Breast epithelium (tissue), 4 donors: Measurements from ENCODE around the gene ZNF423. TPM values are rescaled to one million over a fixed set of nuclear protein-coding genes. Genes with fewer than 3 reads are reported as not detected.

Source experiments
- DNase-seq, 2 donors: peaks; one replicate each; pipeline ENCODE4 v3.0.0-alpha.2; 2019; ENCODE audit warnings: low spot score in 2 of 2
- H3K27ac ChIP-seq, 2 donors: fragments of 200-600 bp; sonication (generic) in 1 of 2; one replicate each; pipeline ENCODE4 v1.5.1; 2016 to 2019; ENCODE audit warnings: mild to moderate bottlenecking in 1 of 2
- H3K27me3 ChIP-seq, 2 donors: fragments of 200-600 bp; sonication (generic) in 1 of 2; one replicate each; pipeline versions ENCODE4 v1.5.1 to v1.6.0; 2017 to 2019; ENCODE audit warnings: control low read depth in 1 of 2, mild to moderate bottlenecking in 1 of 2
- H3K36me3 ChIP-seq: fragments of 200-600 bp; one replicate; pipeline ENCODE4 v1.5.1; 2019
- H3K4me1 ChIP-seq, 2 donors: fragments of 200-600 bp; sonication (generic); one replicate each; pipeline ENCODE4 v1.5.1; 2016 to 2019; ENCODE audit warnings: control low read depth in 1 of 2
- H3K4me3 ChIP-seq, 3 donors: fragments of 200-600 bp; sonication (generic); 1 replicate in 2 of 3; 2 replicates in 1 of 3; pipeline ENCODE4 v1.5.1; 2016 to 2019; ENCODE audit warnings: mild to moderate bottlenecking in 3 of 3, moderate library complexity in 2 of 3
- H3K9me3 ChIP-seq, 2 donors: fragments of 200-600 bp; sonication (generic) in 1 of 2; one replicate each; pipeline ENCODE4 v1.5.1; 2016 to 2019; ENCODE audit warnings: control low read depth in 1 of 2
- POLR2A ChIP-seq: fragments of 450-650 bp; IDR thresholded peaks from one replicate; pipeline ENCODE4 v1.6.1; 2016; ENCODE audit warnings: antibody characterized with exemption, mild to moderate bottlenecking, moderate library complexity
- POLR2AphosphoS5 ChIP-seq, 3 donors: sonication (generic); formaldehyde crosslinking; IDR thresholded peaks; one replicate each; pipeline ENCODE4 v1.6.1; 2017; ENCODE audit warnings: antibody characterized with exemption in 3 of 3
- intact Hi-C: fragments of 100-400 bp; cut with DNase I; formaldehyde crosslinking; loops from one replicate; pipeline ENCODE4 v1.15.1; 2023; ENCODE audit warnings: low total_unique reads
- total RNA-seq, 3 donors: library from RNA; depleted of rRNA; stranded (reverse); fragments of >200 nt; gene quantifications; one replicate each; pipeline ENCODE4 v1.1.0, GENCODE V29; 2016
- TF ChIP-seq, protein P1 (sequence below), 3 donors: fragments of 450-650 bp; IDR thresholded peaks; one replicate each; pipeline ENCODE4 v1.5.1; 2016 to 2017; ENCODE audit warnings: antibody characterized with exemption in 3 of 3, mild to moderate bottlenecking in 3 of 3, moderate library complexity in 3 of 3

ZNF423 gene
- total RNA-seq, 3 donors from 2014 or later = 4.7 to 8.0 (median 5.9) TPM

DNA sequence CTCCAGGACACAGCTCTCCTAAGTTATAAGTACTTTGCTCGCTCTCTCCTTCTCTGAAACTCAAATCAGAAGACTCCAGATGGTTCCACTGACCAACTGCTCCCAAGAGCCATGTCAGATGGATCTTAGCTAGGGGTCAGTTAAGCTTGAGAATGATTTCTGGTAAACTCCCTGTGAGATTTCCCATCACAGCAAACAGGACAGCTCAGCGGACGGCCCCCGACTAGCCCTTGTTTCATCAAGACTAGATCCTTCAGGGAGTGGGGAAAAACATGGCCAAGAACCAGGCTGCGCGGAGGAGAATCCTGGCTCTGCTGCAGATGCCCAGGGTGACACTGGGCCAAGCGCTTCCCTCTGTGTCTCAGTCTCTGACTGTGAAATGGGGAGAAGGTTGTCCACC is 322.5 kb downstream of the ZNF423 start:
- Histone ChIP-seq H3K27me3 (no peaks in the 10 kb centered on the region), H3K4me1 (no peaks in the 10 kb centered on the region), H3K27ac (no peak overlapping the region), H3K36me3 (no peaks in the 10 kb centered on the region), H3K9me3 (no peaks in the 10 kb centered on the region), H3K4me3 (no peak overlapping the region)
- intact Hi-C loops = loop anchor here (5.0 kb wide), 1 partner anchor 851 kb away; no protein-coding TSS in a partner anchor
- no peak for TF ChIP-seq POLR2A
- TF ChIP-seq POLR2AphosphoS5 (IDR thresholded peaks at IDR 0.05) = no peak
- TF ChIP-seq, protein P1, sequence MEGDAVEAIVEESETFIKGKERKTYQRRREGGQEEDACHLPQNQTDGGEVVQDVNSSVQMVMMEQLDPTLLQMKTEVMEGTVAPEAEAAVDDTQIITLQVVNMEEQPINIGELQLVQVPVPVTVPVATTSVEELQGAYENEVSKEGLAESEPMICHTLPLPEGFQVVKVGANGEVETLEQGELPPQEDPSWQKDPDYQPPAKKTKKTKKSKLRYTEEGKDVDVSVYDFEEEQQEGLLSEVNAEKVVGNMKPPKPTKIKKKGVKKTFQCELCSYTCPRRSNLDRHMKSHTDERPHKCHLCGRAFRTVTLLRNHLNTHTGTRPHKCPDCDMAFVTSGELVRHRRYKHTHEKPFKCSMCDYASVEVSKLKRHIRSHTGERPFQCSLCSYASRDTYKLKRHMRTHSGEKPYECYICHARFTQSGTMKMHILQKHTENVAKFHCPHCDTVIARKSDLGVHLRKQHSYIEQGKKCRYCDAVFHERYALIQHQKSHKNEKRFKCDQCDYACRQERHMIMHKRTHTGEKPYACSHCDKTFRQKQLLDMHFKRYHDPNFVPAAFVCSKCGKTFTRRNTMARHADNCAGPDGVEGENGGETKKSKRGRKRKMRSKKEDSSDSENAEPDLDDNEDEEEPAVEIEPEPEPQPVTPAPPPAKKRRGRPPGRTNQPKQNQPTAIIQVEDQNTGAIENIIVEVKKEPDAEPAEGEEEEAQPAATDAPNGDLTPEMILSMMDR (IDR thresholded peaks at IDR 0.05) = no peak
- DNase-seq = no peak

DNA sequence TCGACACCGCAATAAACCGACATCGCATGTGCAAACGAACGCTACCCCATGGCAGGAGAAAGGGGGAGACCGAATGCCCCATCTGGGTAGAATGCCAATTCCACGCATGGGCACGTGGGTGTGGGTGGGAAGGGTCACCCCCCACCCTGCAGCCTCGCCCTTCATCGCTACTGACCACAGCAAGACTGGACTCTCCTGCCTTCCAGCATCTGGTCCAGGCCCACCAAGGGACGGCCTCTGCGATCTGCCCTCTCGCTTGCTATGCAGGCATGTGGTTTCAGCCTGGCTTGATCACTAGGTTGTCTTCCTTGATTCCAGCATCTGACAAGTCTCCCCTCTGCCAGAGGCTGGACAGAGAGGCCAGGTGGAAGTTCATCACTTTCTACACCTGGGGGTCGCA is 323.0 kb downstream of the ZNF423 start:
- intact Hi-C loops = loop anchor here (5.0 kb wide), 1 partner anchor 851 kb away; no protein-coding TSS in a partner anchor
- peak overlapping the region in 1 of 2 donors; percentile 19 for H3K27ac ChIP-seq
- TF ChIP-seq POLR2A (no peak), POLR2AphosphoS5 (IDR thresholded peaks at IDR 0.05) (no peak)
- TF ChIP-seq, protein P1 (IDR thresholded peaks at IDR 0.05) = no peak

DNA sequence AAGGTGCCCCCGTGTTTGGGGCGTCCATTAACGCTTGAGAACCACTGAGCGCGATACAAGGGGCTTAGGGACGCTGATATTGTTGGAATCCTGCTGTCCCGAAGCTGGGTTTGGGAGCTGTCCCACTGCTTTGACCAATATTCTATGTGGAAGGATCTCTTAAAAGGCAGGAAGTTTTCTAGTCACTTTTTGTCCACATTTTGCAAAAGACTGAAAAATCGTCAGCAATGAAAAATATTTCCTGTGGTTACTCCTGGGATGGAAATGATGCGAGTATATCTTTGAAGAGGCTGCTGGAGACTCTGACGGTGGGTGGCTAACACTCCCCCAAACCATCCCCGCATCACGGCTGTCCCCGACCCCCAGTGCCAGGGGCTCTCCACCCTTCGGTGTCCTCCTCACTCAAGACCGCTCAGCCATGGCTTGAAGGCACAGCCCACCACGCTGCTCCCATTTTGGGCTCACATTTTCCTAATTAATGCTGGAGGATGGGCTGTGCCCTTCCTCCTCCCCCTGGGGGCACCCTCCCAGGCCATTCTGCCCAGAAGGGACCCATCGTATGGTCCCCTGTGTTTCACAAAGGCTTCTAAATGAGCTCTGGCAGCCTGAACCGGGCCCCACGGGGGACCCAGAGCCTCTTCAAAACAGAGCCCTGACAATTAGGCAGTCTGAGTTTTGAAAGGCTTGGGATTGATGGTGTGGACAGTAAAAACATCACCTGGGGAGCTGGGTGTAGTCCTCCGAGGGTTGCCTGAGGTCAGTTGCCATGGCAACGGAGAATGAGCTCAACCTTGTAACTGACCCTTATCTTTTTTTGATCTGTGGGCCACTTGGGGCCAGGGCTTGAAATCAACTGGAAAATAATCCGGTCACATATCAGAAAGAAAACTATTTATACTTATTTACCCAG is 323.7 kb downstream of the ZNF423 start:
- no peak overlapping the region for H3K27ac ChIP-seq
- no peaks in the 10 kb centered on the region for H3K4me1 ChIP-seq
- TF ChIP-seq POLR2A (no peak), POLR2AphosphoS5 (IDR thresholded peaks at IDR 0.05) (no peak)
- TF ChIP-seq, protein P1 (IDR thresholded peaks at IDR 0.05) = no peak

More for the DNA sequence above, 323.0 kb downstream of the ZNF423 start:
- no peak overlapping the region for H3K4me3 ChIP-seq
- H3K27me3 ChIP-seq = no peaks in the 10 kb centered on the region
- H3K9me3 ChIP-seq = no peaks in the 10 kb centered on the region
- H3K4me1 ChIP-seq = no peaks in the 10 kb centered on the region
- no peaks in the 10 kb centered on the region for H3K36me3 ChIP-seq
- no peak for DNase-seq

DNA sequence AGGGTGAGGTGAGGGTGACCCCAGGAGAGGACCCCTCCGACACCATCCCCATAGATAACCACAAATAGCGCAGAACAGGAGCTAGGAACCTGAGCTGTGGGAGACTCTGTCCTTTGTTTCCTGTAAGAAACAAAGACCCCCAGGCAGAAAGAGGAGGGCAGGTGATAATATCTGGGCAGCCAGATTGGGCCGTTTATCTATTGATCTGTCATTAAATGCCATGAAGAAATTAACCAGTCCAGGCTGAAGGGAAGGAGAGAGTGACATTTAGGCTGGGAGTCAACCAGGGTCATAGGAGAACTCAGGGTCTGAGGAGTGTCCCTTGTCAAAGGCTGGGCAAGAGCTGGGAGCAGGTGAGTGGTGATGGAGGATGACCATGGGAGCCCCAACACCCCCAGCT is 324.5 kb downstream of the ZNF423 start:
- DNase-seq = no peak
- Histone ChIP-seq H3K9me3 (no peaks in the 10 kb centered on the region), H3K27me3 (no peaks in the 10 kb centered on the region), H3K27ac (no peak overlapping the region), H3K4me1 (no peaks in the 10 kb centered on the region), H3K36me3 (no peaks in the 10 kb centered on the region), H3K4me3 (no peak overlapping the region)
- intact Hi-C loops = loop anchor here (5.0 kb wide), 1 partner anchor 849 kb away; no protein-coding TSS in a partner anchor
- TF ChIP-seq, protein P1 (IDR thresholded peaks at IDR 0.05) = no peak
- TF ChIP-seq POLR2A = no peak
- TF ChIP-seq POLR2AphosphoS5 (IDR thresholded peaks at IDR 0.05) = no peak

More for the DNA sequence above, 323.7 kb downstream of the ZNF423 start:
- intact Hi-C loops = loop anchor here (5.0 kb wide), 1 partner anchor 850 kb away; no protein-coding TSS in a partner anchor
- DNase-seq = no peak
- Histone ChIP-seq H3K9me3 (no peaks in the 10 kb centered on the region), H3K4me3 (no peak overlapping the region), H3K27me3 (no peaks in the 10 kb centered on the region), H3K36me3 (no peaks in the 10 kb centered on the region)

DNA sequence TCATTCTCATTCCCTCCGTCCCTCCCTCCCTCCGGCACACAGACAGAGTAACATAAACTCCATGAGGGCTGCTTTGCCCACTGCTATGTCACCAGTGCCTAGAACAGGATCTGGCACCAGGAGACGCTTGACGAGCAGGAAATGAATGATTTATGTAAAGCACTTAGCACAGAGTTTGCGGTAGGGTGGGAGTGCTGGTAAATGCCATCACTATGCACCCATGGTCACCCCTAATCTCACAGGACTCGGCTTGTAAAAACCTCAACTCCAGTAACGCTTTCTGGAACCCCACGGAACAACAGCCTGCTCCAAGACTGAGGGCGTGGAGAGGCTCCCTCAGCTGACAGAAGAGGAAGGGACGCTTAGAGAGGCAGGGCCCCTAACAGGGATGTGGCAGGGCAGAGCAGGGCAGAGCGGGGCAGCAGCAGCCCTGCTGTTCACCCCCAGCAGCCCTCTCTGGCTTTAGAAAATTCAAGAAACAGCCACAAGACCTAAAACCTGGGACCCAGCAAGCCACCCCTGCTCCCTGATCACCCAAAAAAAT is 325.4 kb downstream of the ZNF423 start:
- intact Hi-C loops = loop anchor here (1.0 to 5.0 kb wide), 2 partner anchors 41 to 848 kb away; no protein-coding TSS in a partner anchor
- no peaks in the 10 kb centered on the region for H3K9me3 ChIP-seq
- H3K4me1 ChIP-seq = no peaks in the 10 kb centered on the region
- no peak for TF ChIP-seq POLR2AphosphoS5 (IDR thresholded peaks at IDR 0.05)
- no peak for TF ChIP-seq POLR2A
- TF ChIP-seq, protein P1 (IDR thresholded peaks at IDR 0.05) = no peak
- H3K27ac ChIP-seq = no peak overlapping the region
- DNase-seq = no peak
- H3K27me3 ChIP-seq = no peaks in the 10 kb centered on the region
- no peak overlapping the region for H3K4me3 ChIP-seq
- H3K36me3 ChIP-seq = no peaks in the 10 kb centered on the region
